K562 treated with DMSO at 1 percent for 24 hours (cell line): ENCODE data around the gene GTPBP10. TPM values are rescaled to one million over a fixed set of nuclear protein-coding genes. Genes with fewer than 3 reads are reported as not detected.

ENCODE experiments used
- total RNA-seq: library from RNA; unstranded; fragments of 300-600 nt; gene quantifications from 2 replicates; pipeline ENCODE4 v1.2.3, GENCODE V29; 2022; ENCODE audit warnings: low read depth; ENCODE audit not compliant: insufficient read depth

The GTPBP10 gene, protein sequence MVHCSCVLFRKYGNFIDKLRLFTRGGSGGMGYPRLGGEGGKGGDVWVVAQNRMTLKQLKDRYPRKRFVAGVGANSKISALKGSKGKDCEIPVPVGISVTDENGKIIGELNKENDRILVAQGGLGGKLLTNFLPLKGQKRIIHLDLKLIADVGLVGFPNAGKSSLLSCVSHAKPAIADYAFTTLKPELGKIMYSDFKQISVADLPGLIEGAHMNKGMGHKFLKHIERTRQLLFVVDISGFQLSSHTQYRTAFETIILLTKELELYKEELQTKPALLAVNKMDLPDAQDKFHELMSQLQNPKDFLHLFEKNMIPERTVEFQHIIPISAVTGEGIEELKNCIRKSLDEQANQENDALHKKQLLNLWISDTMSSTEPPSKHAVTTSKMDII
- 6.5 and 12.9 TPM in 2 replicates for total RNA-seq

DNA sequence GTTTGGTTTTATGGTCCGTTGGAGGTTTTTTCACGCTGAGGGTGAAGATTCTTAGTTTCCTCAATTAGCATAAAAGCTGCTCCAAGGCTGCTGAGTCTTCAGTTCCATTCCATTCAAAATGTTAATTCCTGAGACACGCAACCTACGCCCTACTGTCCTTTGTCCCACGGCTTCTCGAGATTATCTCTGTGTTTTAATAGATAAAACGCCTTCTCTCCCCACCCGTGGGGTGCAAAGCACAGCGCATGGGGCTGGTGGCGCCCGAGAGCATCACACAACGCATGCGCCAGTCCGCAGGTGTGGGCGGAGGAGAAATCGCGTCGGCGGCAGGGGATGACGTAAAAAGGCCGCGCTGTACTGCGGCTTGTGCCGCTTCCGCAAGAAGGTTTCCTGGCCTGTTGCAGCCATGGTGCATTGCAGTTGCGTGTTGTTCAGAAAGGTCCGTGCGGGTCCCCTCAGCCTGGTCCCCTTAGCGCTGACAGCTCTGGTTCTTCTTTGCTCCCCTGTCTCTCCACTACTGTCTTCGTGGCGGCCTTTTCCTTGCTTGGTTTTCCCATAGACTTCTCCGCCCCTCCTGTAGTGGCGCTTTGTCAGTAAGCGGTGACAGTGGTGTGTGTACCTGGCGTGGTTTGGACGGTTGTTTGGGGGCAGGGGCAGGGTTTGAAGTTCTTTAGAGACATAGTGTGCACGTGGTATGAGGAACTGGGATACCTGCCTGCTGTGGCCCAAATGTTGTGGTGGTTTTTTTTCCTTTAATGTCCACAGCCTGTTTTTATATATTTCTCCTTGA lies at the start of gene GTPBP10:
GTPBP10 (plus strand) TSS at position 381 of the 790 bp plus-strand sequence; CDS start at position 407, 26 bp downstream.

DNA sequence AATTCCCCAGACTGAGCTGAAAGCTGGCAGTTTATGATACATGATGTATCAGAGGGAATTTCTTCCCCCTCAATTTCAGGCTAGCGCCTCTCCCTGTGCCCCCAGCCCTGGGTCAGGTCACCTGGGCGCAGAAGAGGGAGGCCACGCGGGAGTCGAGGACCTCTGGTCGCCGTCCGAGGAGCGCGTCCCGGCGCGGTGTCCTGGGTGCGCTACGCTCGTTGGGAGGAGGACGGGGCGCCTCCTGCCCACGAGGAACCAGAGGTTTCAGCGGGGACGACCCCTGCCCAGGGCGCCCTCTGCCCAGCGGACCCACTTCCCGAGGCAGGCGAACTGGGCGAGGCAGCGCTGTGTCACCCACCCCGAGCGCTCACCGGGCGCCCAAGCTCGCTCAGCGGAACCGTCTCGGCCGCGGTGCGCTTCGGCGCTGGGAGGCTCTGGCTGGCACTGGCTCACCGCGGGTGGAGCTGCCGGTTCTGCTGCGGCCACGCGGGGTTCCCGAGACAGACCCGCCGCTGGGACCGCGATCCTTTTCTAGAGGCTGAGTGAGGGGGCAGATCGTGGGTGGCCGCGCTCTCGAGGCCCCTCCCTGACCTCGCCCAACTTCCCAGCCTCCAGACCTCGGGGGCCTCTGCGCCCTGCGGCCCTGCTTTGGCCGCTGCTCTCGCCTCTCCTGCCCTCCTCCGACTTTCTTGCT lies 25.6 kb upstream of the GTPBP10 start, which contains the start of gene FAM237B:
FAM237B (minus strand) TSS at position 504 of the 694 bp plus-strand sequence. CDS start 1,556 bp downstream, outside the sequence.

DNA sequence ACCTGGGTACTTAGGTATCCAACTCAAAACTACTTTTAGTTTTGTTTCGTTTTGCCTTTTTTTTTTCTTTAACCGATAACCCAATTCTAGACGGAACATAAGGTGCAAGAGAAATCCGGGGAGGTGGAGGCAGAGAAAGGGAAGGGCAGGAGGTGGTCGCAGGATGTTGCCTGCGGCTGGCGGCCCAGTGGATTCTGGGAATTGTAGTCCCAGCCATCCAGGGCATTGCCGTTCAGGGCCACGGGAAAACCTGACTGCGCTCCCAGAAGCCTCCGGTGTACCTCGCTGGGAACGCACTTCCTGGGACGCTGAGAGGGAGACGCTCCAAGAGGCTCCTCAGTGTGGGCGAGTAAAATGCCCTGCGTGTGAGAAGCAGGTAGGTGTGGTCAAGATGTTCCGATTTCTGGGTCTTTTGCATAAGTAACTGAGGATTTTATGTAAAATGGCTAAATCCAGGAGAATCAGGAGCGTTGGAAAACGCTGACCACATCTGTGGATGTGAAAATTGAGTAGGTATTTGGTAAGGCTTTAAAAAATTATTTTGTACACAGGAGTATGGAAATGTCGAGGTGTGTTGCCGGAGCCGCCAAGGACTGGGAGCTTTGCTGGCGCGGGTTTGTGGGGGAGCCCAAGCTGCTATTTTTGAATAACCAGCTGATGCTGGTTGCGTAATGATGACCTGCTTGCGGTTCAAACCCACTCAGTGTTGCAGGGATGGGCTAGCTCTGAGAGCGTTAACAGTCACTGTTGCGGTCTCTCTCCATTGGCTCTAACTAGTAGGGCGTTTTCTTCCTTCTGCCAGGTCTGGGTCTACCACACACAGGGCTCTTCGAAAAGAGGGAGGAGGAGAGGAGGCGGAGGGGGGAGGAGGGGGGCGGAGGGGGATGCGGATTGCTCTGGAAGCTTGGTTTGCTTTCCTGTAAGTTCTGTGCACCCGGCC lies 56.9 kb downstream of the GTPBP10 start, which contains the start of gene CLDN12:
CLDN12 (plus strand) TSS at position 288 of the 940 bp plus-strand sequence. CDS start 9,216 bp downstream, outside the sequence.

Other genes starting within 250 kb of the GTPBP10 start
- 0.93 and 0.97 TPM in 2 replicates for gene STEAP1, start 192.2 kb upstream of the GTPBP10 start, total RNA-seq
- gene STEAP2, start 135.0 kb upstream of the GTPBP10 start, total RNA-seq, result not detected in 2 replicates
- gene CFAP69, start 101.5 kb upstream of the GTPBP10 start, total RNA-seq, result 0.32 and 2.0 TPM in 2 replicates
- gene FAM237B, start 25.4 kb upstream of the GTPBP10 start, total RNA-seq, result not detected in 2 replicates
- 11.0 and 11.4 TPM in 2 replicates for gene CLDN12, start 56.7 kb downstream of the GTPBP10 start, total RNA-seq
- gene PTTG1IP2, start 122.9 kb downstream of the GTPBP10 start, total RNA-seq, result not detected in 2 replicates
- 0.57 and 0.58 TPM in 2 replicates for gene CDK14, start 249.6 kb downstream of the GTPBP10 start, total RNA-seq